ENCODE results near the gene PIWIL1.

DNA sequence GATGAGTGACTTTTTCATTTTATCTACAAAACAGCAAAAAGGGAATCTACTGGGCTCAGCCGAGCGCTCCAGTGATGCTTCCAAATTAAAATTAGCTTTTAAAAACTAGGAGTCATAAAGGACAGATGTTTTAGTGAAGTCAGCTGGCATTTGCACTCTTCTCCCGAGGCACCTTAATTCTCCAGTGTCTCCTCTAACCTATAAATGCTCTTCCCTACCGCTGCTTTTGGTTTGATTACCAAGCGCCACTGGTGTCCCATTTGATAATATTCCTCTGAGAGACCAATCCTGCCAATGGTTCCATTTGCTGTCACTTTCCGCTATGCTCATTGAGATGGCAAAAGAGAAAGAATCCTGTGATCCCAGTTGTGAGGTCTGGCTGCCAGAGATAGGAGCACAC is 29.3 kb upstream of the PIWIL1 start:
- TF ChIP-seq POLR2A (IDR thresholded peaks at IDR 0.05; ENCODE audit: borderline replicate concordance, extremely low read depth, insufficient read depth, insufficient read length) (no peak), CEBPB (IDR thresholded peaks at IDR 0.05; ENCODE audit: low read depth) (no peak), EZH2 (IDR thresholded peaks at IDR 0.05) (no peak)
- TF ChIP-seq, protein P1, sequence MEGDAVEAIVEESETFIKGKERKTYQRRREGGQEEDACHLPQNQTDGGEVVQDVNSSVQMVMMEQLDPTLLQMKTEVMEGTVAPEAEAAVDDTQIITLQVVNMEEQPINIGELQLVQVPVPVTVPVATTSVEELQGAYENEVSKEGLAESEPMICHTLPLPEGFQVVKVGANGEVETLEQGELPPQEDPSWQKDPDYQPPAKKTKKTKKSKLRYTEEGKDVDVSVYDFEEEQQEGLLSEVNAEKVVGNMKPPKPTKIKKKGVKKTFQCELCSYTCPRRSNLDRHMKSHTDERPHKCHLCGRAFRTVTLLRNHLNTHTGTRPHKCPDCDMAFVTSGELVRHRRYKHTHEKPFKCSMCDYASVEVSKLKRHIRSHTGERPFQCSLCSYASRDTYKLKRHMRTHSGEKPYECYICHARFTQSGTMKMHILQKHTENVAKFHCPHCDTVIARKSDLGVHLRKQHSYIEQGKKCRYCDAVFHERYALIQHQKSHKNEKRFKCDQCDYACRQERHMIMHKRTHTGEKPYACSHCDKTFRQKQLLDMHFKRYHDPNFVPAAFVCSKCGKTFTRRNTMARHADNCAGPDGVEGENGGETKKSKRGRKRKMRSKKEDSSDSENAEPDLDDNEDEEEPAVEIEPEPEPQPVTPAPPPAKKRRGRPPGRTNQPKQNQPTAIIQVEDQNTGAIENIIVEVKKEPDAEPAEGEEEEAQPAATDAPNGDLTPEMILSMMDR (IDR thresholded peaks at IDR 0.05 in 2 of 3, conservative IDR thresholded peaks at IDR 0.05 in 1 of 3; ENCODE audit: borderline replicate concordance in 1 of 3, insufficient read depth in 1 of 3, low read depth in 2 of 3, low read length in 2 of 3) = no peak
- TF ChIP-seq, protein P2, sequence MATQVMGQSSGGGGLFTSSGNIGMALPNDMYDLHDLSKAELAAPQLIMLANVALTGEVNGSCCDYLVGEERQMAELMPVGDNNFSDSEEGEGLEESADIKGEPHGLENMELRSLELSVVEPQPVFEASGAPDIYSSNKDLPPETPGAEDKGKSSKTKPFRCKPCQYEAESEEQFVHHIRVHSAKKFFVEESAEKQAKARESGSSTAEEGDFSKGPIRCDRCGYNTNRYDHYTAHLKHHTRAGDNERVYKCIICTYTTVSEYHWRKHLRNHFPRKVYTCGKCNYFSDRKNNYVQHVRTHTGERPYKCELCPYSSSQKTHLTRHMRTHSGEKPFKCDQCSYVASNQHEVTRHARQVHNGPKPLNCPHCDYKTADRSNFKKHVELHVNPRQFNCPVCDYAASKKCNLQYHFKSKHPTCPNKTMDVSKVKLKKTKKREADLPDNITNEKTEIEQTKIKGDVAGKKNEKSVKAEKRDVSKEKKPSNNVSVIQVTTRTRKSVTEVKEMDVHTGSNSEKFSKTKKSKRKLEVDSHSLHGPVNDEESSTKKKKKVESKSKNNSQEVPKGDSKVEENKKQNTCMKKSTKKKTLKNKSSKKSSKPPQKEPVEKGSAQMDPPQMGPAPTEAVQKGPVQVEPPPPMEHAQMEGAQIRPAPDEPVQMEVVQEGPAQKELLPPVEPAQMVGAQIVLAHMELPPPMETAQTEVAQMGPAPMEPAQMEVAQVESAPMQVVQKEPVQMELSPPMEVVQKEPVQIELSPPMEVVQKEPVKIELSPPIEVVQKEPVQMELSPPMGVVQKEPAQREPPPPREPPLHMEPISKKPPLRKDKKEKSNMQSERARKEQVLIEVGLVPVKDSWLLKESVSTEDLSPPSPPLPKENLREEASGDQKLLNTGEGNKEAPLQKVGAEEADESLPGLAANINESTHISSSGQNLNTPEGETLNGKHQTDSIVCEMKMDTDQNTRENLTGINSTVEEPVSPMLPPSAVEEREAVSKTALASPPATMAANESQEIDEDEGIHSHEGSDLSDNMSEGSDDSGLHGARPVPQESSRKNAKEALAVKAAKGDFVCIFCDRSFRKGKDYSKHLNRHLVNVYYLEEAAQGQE (IDR thresholded peaks at IDR 0.05; ENCODE audit: low read depth) = no peak
- TF ChIP-seq, protein P3, sequence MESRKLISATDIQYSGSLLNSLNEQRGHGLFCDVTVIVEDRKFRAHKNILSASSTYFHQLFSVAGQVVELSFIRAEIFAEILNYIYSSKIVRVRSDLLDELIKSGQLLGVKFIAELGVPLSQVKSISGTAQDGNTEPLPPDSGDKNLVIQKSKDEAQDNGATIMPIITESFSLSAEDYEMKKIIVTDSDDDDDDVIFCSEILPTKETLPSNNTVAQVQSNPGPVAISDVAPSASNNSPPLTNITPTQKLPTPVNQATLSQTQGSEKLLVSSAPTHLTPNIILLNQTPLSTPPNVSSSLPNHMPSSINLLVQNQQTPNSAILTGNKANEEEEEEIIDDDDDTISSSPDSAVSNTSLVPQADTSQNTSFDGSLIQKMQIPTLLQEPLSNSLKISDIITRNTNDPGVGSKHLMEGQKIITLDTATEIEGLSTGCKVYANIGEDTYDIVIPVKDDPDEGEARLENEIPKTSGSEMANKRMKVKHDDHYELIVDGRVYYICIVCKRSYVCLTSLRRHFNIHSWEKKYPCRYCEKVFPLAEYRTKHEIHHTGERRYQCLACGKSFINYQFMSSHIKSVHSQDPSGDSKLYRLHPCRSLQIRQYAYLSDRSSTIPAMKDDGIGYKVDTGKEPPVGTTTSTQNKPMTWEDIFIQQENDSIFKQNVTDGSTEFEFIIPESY (IDR thresholded peaks at IDR 0.05; ENCODE audit: extremely low read depth, insufficient replicate concordance, low read length) = no peak
